Right cardiac atrium (tissue), 5 donors: ENCODE data around the gene IL17C. TPM values are rescaled to one million over a fixed set of nuclear protein-coding genes. Genes with fewer than 3 reads are reported as not detected.

Source experiments
- ATAC-seq, 2 donors: fragments of 200-7000 bp; cut with Tn5 transposase; one replicate each; pipeline versions ENCODE4 v1.8.0 to v1.9.1; 2020; ENCODE audit warnings: moderate library complexity in 2 of 2, mild to moderate bottlenecking in 1 of 2
- DNase-seq, 3 donors: peaks; one replicate each; pipeline ENCODE4 v3.0.0-alpha.2; 2020
- H3K27ac ChIP-seq: one replicate; pipeline ENCODE4 v1.5.1; 2013; ENCODE audit warnings: mild to moderate bottlenecking, low read length, control low read depth, moderate library complexity
- H3K27me3 ChIP-seq: one replicate; pipeline ENCODE4 v1.6.1; 2013; ENCODE audit not compliant: control insufficient read depth, insufficient read depth
- H3K4me1 ChIP-seq: one replicate; pipeline ENCODE4 v1.6.1; 2013; ENCODE audit warnings: low read length; ENCODE audit not compliant: control insufficient read depth, insufficient read depth
- H3K4me3 ChIP-seq: one replicate; pipeline ENCODE4 v1.5.1; 2013; ENCODE audit warnings: low read length, control low read depth
- H3K9me3 ChIP-seq: one replicate; pipeline ENCODE4 v1.6.1; 2013; ENCODE audit warnings: low read length; ENCODE audit not compliant: control insufficient read depth
- WGBS: extraction: QIAGEN DNeasy Blood & Tissue Kit; methylation state at CpG from one replicate; pipeline ENCODE4 v1.1.7; 2013; 5-methylcytosine and 5-hydroxymethylcytosine counted together
- intact Hi-C, 4 donors: fragments of 100-400 bp; cut with DNase I; formaldehyde crosslinking; loops; one replicate each; pipeline versions ENCODE4 v1.11.0 to v1.14.0; 2022 to 2023
- long read RNA-seq, 4 donors: library from polyadenylated mRNA; unstranded; transcript quantifications; one replicate each; pipeline ENCODE4 v2.0.0, GENCODE V29; 2020 to 2021
- polyA plus RNA-seq: library from polyadenylated mRNA; stranded (reverse); fragments of 200-250 nt; gene quantifications from one replicate; pipeline ENCODE4 v1.2.3, GENCODE V29; 2013
- total RNA-seq, 4 donors: library from RNA; stranded (reverse); fragmentation: NEBNext Ultra II Directional; extraction: Animal tissue kit (Norgen Biotek cat#: 25700); gene quantifications; one replicate each; pipeline ENCODE4 v1.2.1, GENCODE V29; 2021
- donor health status: healthy with polysubstance abuse.
- donor health status: DM: no; HTN: yes; CAD: no.
- donor health status: DM: no; HTN: no; CAD: no.
- donor health status: DM: no; HTN: yes; CAD: no; lungs with severe emphysema.
- donor health status: DM: yes; HTN: yes; CAD: no.

Gene IL17C, protein sequence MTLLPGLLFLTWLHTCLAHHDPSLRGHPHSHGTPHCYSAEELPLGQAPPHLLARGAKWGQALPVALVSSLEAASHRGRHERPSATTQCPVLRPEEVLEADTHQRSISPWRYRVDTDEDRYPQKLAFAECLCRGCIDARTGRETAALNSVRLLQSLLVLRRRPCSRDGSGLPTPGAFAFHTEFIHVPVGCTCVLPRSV
- not detected for total RNA-seq
- not detected for polyA plus RNA-seq
- long read RNA-seq, donor 1, result 0 reads
- long read RNA-seq, donor 2, result 0 reads
- long read RNA-seq, donor 3, result 0 reads
- long read RNA-seq, donor 4, result 0 reads

DNA sequence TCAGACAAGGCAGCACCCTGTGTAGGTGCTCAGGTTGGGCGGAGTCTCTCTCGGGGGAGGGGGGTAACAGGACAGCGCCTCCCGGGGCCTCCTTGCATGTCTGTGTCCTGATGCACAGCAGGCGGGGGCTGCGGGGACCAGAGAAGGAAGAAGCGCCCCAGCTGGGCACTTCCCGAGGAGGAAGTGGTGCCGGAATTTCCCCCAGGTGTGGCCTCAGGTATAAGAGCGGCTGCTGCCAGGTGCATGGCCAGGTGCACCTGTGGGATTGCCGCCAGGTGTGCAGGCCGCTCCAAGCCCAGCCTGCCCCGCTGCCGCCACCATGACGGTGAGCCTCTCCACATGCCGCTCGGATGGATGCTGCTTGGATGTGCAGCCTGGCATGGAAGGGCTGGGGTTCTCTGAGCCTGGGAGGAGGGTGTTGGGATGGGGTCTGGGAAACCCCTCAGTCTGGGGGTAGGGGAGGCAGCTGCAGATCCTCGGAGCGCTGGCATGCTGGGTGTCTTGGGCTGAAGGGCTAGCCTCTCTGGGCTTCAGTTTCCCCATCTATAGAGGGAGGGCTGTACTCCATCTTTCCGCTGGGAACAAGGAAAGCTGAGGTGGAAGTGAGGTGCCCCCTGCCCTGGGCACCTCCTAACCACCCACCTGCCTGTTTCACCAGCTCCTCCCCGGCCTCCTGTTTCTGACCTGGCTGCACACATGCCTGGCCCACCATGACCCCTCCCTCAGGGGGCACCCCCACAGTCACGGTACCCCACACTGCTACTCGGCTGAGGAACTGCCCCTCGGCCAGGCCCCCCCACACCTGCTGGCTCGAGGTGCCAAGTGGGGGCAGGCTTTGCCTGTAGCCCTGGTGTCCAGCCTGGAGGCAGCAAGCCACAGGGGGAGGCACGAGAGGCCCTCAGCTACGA is at the start of gene IL17C:
IL17C (plus strand) TSS at position 250 of the 908 bp plus-strand sequence; CDS start at position 320, 70 bp downstream.
- intact Hi-C loops, result no loop called here
- Histone ChIP-seq H3K27ac (no peak within 1 kb of the TSS), H3K9me3 (no peaks in the 10 kb centered on the region), H3K4me1 (peaks cover 3% of the 10 kb centered on the region), H3K27me3 (no peaks in the 10 kb centered on the region), H3K4me3 (no peak within 1 kb of the TSS)
- no peak for ATAC-seq
- WGBS, result 44% methylated on average over 27 of the region's 27 CpGs
- DNase-seq, result peak in 1 of 3 donors; percentile 39

- Histone ChIP-seq H3K4me1 (no peaks in the 10 kb centered on the region), H3K27ac (no peak overlapping the region), H3K27me3 (no peaks in the 10 kb centered on the region), H3K9me3 (no peaks in the 10 kb centered on the region), H3K4me3 (no peak overlapping the region)
- ATAC-seq (no peak), DNase-seq (no peak)
- WGBS, result 78% methylated on average over 6 of the region's 6 CpGs
- intact Hi-C loops, result no loop called here
These were observed 49.6 kb upstream of the IL17C start for GRCh38 chr16:88588754-88589153.

GRCh38 chr16:88589441-88589840 is 48.9 kb upstream of the IL17C start:
- 82% methylated on average over 11 of the region's 11 CpGs for WGBS
- intact Hi-C loops, result no loop called here
- Histone ChIP-seq H3K9me3 (no peaks in the 10 kb centered on the region), H3K4me1 (peaks cover 2% of the 10 kb centered on the region), H3K27ac (no peak overlapping the region), H3K27me3 (no peaks in the 10 kb centered on the region), H3K4me3 (no peak overlapping the region)
- no peak for DNase-seq
- no peak for ATAC-seq

DNA sequence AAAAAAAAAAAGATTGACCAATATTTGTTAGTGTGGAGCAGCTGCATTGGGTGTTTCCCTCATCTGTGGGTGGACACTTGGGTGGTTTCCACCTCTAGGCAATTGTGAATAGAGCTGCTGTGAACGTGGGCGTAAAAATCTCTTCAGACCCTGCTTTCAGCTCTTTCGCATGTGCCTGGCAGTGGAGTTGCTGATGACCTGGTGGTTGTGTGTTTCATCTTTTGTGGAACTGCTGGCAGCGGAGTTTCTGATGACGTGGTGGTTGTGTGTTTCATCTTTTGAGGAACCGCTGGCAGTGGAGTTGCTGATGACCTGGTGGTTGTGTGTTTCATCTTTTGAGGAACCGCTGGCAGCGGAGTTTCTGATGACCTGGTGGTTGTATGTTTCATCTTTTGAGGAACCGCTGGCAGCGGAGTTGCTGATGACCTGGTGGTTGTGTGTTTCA is 46.8 kb upstream of the IL17C start:
- Histone ChIP-seq H3K4me3 (no peak overlapping the region), H3K27me3 (no peaks in the 10 kb centered on the region), H3K9me3 (no peaks in the 10 kb centered on the region), H3K27ac (no peak overlapping the region), H3K4me1 (peaks cover 2% of the 10 kb centered on the region)
- peak in 1 of 2 donors; percentile 45 for ATAC-seq
- intact Hi-C loops, result no loop called here
- 78% methylated on average over 10 of the region's 10 CpGs for WGBS
- DNase-seq, result peak in 1 of 3 donors; percentile 64

- H3K4me1 ChIP-seq, result peaks cover 2% of the 10 kb centered on the region
- intact Hi-C loops, result no loop called here
- H3K27ac ChIP-seq, result no peak overlapping the region
- no peaks in the 10 kb centered on the region for H3K27me3 ChIP-seq
- H3K4me3 ChIP-seq, result no peak overlapping the region
- no peak for ATAC-seq
- no peak for DNase-seq
- 91% methylated on average over 12 of the region's 12 CpGs for WGBS
- no peaks in the 10 kb centered on the region for H3K9me3 ChIP-seq
These were observed 45.3 kb upstream of the IL17C start for GRCh38 chr16:88593061-88593460.

DNA sequence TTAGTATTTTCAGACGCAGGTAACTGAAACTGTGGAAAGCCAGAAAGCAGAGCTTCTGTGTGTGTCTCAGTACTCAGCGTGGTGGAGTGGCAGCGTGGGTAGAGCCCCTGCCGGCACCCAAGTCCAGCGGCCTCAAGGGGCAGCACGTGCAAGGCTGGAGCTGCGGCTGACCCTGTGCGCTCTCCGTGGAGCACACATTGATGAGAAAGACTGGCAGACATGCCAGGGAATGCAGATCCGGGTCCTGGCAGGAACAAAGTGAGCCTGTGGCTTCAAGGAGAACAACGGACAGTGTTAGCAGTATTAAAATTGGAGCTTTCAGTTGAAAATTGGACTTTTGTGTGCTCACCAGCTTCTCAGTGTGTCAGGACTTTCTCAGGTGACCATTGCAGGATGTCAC is 44.9 kb upstream of the IL17C start:
- Histone ChIP-seq H3K4me1 (peaks cover 4% of the 10 kb centered on the region), H3K4me3 (no peak overlapping the region), H3K27me3 (no peaks in the 10 kb centered on the region), H3K27ac (no peak overlapping the region), H3K9me3 (no peaks in the 10 kb centered on the region)
- intact Hi-C loops, result no loop called here
- ATAC-seq (peak; percentile 63 to 68), DNase-seq (no peak)
- WGBS, result 63% methylated on average over 11 of the region's 11 CpGs

- DNase-seq (no peak), ATAC-seq (no peak)
- 85% methylated on average over 6 of the region's 6 CpGs for WGBS
- peaks cover 5% of the 10 kb centered on the region for H3K4me1 ChIP-seq
- no peaks in the 10 kb centered on the region for H3K9me3 ChIP-seq
- H3K27ac ChIP-seq, result no peak overlapping the region
- no peaks in the 10 kb centered on the region for H3K27me3 ChIP-seq
- no peak overlapping the region for H3K4me3 ChIP-seq
- intact Hi-C loops, result no loop called here
These were observed 44.5 kb upstream of the IL17C start for GRCh38 chr16:88593910-88594309.

GRCh38 chr16:88595101-88595500 is 43.3 kb upstream of the IL17C start:
- WGBS, result 46% methylated on average over 6 of the region's 6 CpGs
- intact Hi-C loops, result no loop called here
- no peaks in the 10 kb centered on the region for H3K9me3 ChIP-seq
- no peaks in the 10 kb centered on the region for H3K27me3 ChIP-seq
- H3K27ac ChIP-seq, result no peak overlapping the region
- DNase-seq (peak in 1 of 3 donors; percentile 30), ATAC-seq (no peak)
- H3K4me1 ChIP-seq, result peaks cover 9% of the 10 kb centered on the region
- H3K4me3 ChIP-seq, result no peak overlapping the region

- 91% methylated on average over 10 of the region's 10 CpGs for WGBS
- H3K4me1 ChIP-seq, result peaks cover 10% of the 10 kb centered on the region
- no peaks in the 10 kb centered on the region for H3K27me3 ChIP-seq
- H3K9me3 ChIP-seq, result no peaks in the 10 kb centered on the region
- DNase-seq (no peak), ATAC-seq (no peak)
- no peak overlapping the region for H3K4me3 ChIP-seq
- no peak overlapping the region for H3K27ac ChIP-seq
- intact Hi-C loops, result no loop called here
These were observed 42.5 kb upstream of the IL17C start for GRCh38 chr16:88595921-88596320.

DNA sequence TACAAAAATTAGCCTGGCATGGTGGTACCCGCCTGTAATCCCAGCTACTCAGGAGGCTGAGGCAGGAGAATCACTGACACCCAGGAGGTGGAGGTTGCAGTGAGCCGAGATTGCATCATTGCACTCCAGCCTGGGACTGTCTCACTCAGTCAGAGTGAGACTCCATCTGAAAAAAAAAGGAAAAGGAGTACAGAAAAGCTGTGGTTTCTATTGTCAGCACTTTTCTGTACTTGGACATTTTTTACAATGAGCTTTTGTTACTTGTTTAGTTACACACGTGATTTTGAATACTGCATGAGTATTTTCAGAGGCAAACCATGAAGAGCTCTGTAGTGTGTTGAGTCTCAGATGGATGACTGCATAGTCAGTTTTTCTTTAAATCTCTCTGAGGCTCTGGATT is 41.9 kb upstream of the IL17C start:
- WGBS, result 76% methylated on average over 3 of the region's 3 CpGs
- intact Hi-C loops, result no loop called here
- ATAC-seq (no peak), DNase-seq (no peak)
- Histone ChIP-seq H3K9me3 (no peaks in the 10 kb centered on the region), H3K27me3 (no peaks in the 10 kb centered on the region), H3K27ac (no peak overlapping the region), H3K4me3 (no peak overlapping the region), H3K4me1 (peaks cover 10% of the 10 kb centered on the region)

DNA sequence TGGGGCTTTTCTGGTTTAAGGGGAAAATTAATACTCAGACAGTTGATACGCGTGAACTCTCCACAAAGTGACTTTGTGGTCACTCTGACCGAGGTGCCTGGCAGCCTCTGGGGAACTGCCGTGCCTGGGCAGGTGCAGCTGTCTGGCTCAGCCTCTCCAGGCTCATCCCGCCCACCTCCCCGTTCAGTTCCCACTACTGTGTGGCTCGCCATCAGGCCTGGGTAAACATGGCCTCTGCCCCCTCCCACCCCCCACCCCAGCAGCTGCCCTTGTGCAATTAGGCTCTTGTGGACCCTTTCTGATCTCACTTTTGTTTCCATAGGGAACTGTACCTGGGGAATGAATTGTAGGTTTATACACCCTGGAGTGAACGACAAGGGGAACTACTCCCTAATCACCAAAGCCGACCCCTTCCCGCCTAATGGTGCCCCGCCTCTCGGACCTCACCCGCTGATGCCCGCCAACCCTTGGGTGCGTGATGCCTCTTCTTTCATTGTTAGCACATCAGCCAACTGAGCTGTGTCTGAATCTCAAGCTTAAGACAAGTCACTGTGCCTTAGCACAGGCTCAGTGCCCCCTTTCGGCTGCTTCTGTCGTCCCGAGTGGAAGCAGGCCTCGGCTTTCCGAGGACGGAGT is 40.4 kb upstream of the IL17C start:
- 89% methylated on average over 21 of the region's 21 CpGs for WGBS
- Histone ChIP-seq H3K4me1 (peaks cover 10% of the 10 kb centered on the region), H3K27me3 (no peaks in the 10 kb centered on the region), H3K9me3 (no peaks in the 10 kb centered on the region), H3K27ac (peak overlapping the region; percentile 6), H3K4me3 (no peak overlapping the region)
- DNase-seq (no peak), ATAC-seq (no peak)
- intact Hi-C loops, result no loop called here
